PC-3 (cell line): ENCODE data around the gene C1orf21. TPM values are rescaled to one million over a fixed set of nuclear protein-coding genes. Genes with fewer than 3 reads are reported as not detected.

ENCODE experiments used
- ATAC-seq: fragments of 200-7000 bp; cut with Tn5 transposase; 2 replicates; pipeline ENCODE4 v1.9.1; 2020; ENCODE audit warnings: mild to moderate bottlenecking, moderate library complexity
- BruUV-seq: library from RNA; stranded (reverse); fragments of 400-500 nt; replicated peaks from 2 replicates; lab custom pipeline; 2021; lab: Mats Ljungman, UMichigan
- CTCF ChIA-PET: fragments of 300-600 bp; sonication (Branson Sonifier 250); formaldehyde crosslinking; loops from one replicate; lab custom pipeline; 2022; ENCODE audit warnings: antibody characterized with exemption; lab: Charles Lee
- POLR2A ChIA-PET: fragments of 300-600 bp; sonication (Branson Sonifier 250); formaldehyde crosslinking; loops from one replicate; lab custom pipeline; 2022; ENCODE audit warnings: antibody characterized with exemption; ENCODE audit not compliant: unreplicated experiment; lab: Charles Lee
- DNase-seq: peaks from one replicate; pipeline ENCODE4 v3.0.0-alpha.2; 2015
- H2AFZ ChIP-seq: fragments of 300-600 bp; sonication (generic); 2 replicates; pipeline ENCODE4 v1.6.0; 2016; ENCODE audit warnings: antibody characterized with exemption, low read length
- H3F3A ChIP-seq: fragments of 300-600 bp; sonication (generic); one replicate; pipeline ENCODE4 v1.6.0; 2017; ENCODE audit warnings: antibody characterized with exemption, low read length, control low read depth, mild to moderate bottlenecking; ENCODE audit not compliant: unreplicated experiment
- H3K27ac ChIP-seq: fragments of 300-600 bp; sonication (generic); 2 replicates; pipeline ENCODE4 v1.5.1; 2016; ENCODE audit warnings: mild to moderate bottlenecking, low read length
- H3K27me3 ChIP-seq: fragments of 300-600 bp; sonication (generic); 2 replicates; pipeline ENCODE4 v1.6.1; 2016; ENCODE audit warnings: low read length, mixed read lengths
- H3K36me3 ChIP-seq: fragments of 300-600 bp; sonication (generic); 2 replicates; pipeline ENCODE4 v1.6.1; 2016; ENCODE audit warnings: low read depth, mixed run types, low read length, mixed read lengths
- H3K4me1 ChIP-seq: fragments of 300-600 bp; sonication (generic); 2 replicates; pipeline ENCODE4 v1.5.1; 2016; ENCODE audit warnings: low read length; ENCODE audit not compliant: insufficient read depth
- H3K4me2 ChIP-seq: fragments of 300-600 bp; sonication (generic); 2 replicates; pipeline ENCODE4 v1.6.0; 2016; ENCODE audit warnings: low read length
- H3K4me3 ChIP-seq: fragments of 300-600 bp; sonication (generic); 2 replicates; pipeline ENCODE4 v1.5.1; 2016; ENCODE audit warnings: mild to moderate bottlenecking, low read length, mixed read lengths
- H3K79me2 ChIP-seq: fragments of 300-600 bp; sonication (generic); 2 replicates; pipeline ENCODE4 v1.6.1; 2017; ENCODE audit warnings: low read length, mixed read lengths
- H3K9ac ChIP-seq: fragments of 300-600 bp; sonication (generic); 2 replicates; pipeline ENCODE4 v1.6.0; 2016; ENCODE audit warnings: mild to moderate bottlenecking, low read length
- H3K9me2 ChIP-seq: fragments of 300-600 bp; sonication (generic); replicated peaks from 2 replicates; pipeline ENCODE4 v1.6.1; 2016; ENCODE audit warnings: mixed run types, low read length, mixed read lengths
- H3K9me3 ChIP-seq: fragments of 300-600 bp; sonication (generic); 2 replicates; pipeline ENCODE4 v1.6.1; 2016; ENCODE audit warnings: low read length, mixed read lengths
- H4K20me1 ChIP-seq: fragments of 300-600 bp; sonication (generic); 2 replicates; pipeline ENCODE4 v1.6.1; 2016; ENCODE audit warnings: low read length, mixed read lengths
- EZH2 ChIP-seq: fragments of 300-600 bp; sonication (generic); IDR thresholded peaks from one replicate; pipeline ENCODE4 v1.6.1; 2017; ENCODE audit warnings: antibody characterized with exemption, mild to moderate bottlenecking, low read length; ENCODE audit not compliant: unreplicated experiment
- EZH2phosphoT487 ChIP-seq: fragments of 300-600 bp; sonication (generic); IDR thresholded peaks from 2 replicates; pipeline ENCODE4 v1.6.1; 2018; ENCODE audit warnings: mild to moderate bottlenecking, antibody characterized with exemption, low read length, borderline replicate concordance
- intact Hi-C: fragments of 100-400 bp; cut with micrococcal nuclease; formaldehyde crosslinking; loops from 2 replicates; pipeline ENCODE4 v1.9.0; 2023
- total RNA-seq: library from RNA; depleted of rRNA; stranded (reverse); fragments of >200 nt; gene quantifications from 2 replicates; pipeline ENCODE4 v1.2.3, GENCODE V29; 2014
- TF ChIP-seq, protein P1 (sequence below): fragments of 300-600 bp; sonication (generic); conservative IDR thresholded peaks from 2 replicates; pipeline ENCODE4 v1.5.1; 2017; ENCODE audit warnings: antibody characterized with exemption, low read depth, mild to moderate bottlenecking, low read length

The C1orf21 gene
- total RNA-seq, 1 experiment from 2014 or later = 1.3 TPM

DNA sequence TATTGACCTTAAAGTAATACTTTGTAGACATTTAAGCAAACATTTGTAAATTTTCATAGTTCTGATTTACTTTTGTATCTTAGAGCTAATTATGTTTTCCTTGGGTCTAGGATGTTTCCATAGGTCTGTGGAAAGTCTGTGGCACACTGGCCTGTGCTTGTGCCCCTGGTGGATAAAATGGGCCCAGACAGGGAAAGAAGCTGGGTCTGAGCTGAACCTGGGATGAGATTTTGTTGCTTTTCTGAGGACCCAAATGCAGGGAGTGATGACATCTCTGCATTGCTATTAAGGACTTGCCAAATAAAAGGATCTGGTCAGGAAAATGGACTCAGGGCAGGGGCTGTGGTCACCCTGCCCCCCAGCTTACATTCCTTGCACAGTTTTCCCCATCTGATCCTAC is 41.8 kb downstream of the C1orf21 start:
- Histone ChIP-seq H3K9me3 (no peaks in the 10 kb centered on the region), H3K4me3 (no peak overlapping the region), H3K27ac (no peak overlapping the region), H3F3A (no peaks in the 10 kb centered on the region), H3K4me1 (0 out of 2 replicates have a peak, but pooled peaks cover 5% of the 10 kb centered on the region), H3K79me2 (no peaks in the 10 kb centered on the region), H4K20me1 (no peaks in the 10 kb centered on the region), H3K4me2 (no peak overlapping the region), H3K9ac (no peak overlapping the region), H3K27me3 (no peaks in the 10 kb centered on the region), H2AFZ (no peak overlapping the region), H3K9me2 (no peaks in the 10 kb centered on the region), H3K36me3 (no peaks in the 10 kb centered on the region)
- TF ChIP-seq, protein P1, sequence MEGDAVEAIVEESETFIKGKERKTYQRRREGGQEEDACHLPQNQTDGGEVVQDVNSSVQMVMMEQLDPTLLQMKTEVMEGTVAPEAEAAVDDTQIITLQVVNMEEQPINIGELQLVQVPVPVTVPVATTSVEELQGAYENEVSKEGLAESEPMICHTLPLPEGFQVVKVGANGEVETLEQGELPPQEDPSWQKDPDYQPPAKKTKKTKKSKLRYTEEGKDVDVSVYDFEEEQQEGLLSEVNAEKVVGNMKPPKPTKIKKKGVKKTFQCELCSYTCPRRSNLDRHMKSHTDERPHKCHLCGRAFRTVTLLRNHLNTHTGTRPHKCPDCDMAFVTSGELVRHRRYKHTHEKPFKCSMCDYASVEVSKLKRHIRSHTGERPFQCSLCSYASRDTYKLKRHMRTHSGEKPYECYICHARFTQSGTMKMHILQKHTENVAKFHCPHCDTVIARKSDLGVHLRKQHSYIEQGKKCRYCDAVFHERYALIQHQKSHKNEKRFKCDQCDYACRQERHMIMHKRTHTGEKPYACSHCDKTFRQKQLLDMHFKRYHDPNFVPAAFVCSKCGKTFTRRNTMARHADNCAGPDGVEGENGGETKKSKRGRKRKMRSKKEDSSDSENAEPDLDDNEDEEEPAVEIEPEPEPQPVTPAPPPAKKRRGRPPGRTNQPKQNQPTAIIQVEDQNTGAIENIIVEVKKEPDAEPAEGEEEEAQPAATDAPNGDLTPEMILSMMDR = 0 out of 2 replicates have a peak, but pooled peaks have one; percentile 15
- TF ChIP-seq EZH2 = no peak
- no peak for TF ChIP-seq EZH2phosphoT487
- ChIA-PET CTCF (no interaction called here), POLR2A (no interaction called here)
- DNase-seq (no peak), ATAC-seq (no peak)
- intact Hi-C loops = no loop called here
- no TSS peak for BruUV-seq

DNA sequence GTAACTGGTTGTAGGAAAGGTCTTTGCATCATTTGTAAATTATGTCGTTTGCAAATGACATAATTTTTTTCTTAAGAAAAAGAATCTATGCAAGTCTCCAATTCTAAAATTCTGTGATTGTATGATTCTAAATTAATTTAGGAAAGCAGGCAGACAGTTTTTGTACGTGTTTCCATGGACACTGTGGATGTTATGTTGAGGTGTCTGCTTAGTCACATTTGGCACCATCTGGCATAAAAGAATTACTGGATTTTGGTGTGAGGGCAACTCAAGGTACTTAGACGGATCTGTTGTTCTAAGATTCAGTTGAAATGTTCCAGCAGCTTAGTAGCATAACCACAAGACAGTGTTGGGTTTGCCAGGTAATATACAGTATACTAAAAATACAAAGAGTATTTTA is 42.5 kb downstream of the C1orf21 start:
- H3K4me2 ChIP-seq = no peak overlapping the region
- H3K9me2 ChIP-seq = no peaks in the 10 kb centered on the region
- TF ChIP-seq, protein P1 = no peak
- H3K27ac ChIP-seq = no peak overlapping the region
- H3F3A ChIP-seq = no peaks in the 10 kb centered on the region
- H3K4me1 ChIP-seq = 0 out of 2 replicates have a peak, but pooled peaks cover 5% of the 10 kb centered on the region
- ATAC-seq (no peak), DNase-seq (no peak)
- H3K79me2 ChIP-seq = no peaks in the 10 kb centered on the region
- ChIA-PET POLR2A (no interaction called here), CTCF (no interaction called here)
- H3K9me3 ChIP-seq = no peaks in the 10 kb centered on the region
- H4K20me1 ChIP-seq = no peaks in the 10 kb centered on the region
- H3K4me3 ChIP-seq = no peak overlapping the region
- H3K36me3 ChIP-seq = no peaks in the 10 kb centered on the region
- intact Hi-C loops = no loop called here
- H3K9ac ChIP-seq = no peak overlapping the region
- H2AFZ ChIP-seq = no peak overlapping the region
- BruUV-seq = no TSS peak
- no peaks in the 10 kb centered on the region for H3K27me3 ChIP-seq

- Histone ChIP-seq H3K79me2 (no peaks in the 10 kb centered on the region), H3K27ac (no peak overlapping the region), H3K27me3 (no peaks in the 10 kb centered on the region), H3K4me1 (no peaks in the 10 kb centered on the region), H4K20me1 (no peaks in the 10 kb centered on the region), H3K4me3 (no peak overlapping the region), H3F3A (no peaks in the 10 kb centered on the region), H3K9ac (no peak overlapping the region), H2AFZ (no peak overlapping the region), H3K4me2 (no peak overlapping the region), H3K36me3 (no peaks in the 10 kb centered on the region), H3K9me3 (no peaks in the 10 kb centered on the region), H3K9me2 (no peaks in the 10 kb centered on the region)
- no peak for DNase-seq
- intact Hi-C loops = no loop called here
- BruUV-seq = no TSS peak
- POLR2A ChIA-PET = interaction anchor here (0.6 kb wide), 1 partner anchor 196 kb away, joined by 8 read pairs; no protein-coding TSS in a partner anchor
- TF ChIP-seq EZH2 (no peak), EZH2phosphoT487 (no peak)
- TF ChIP-seq, protein P1 = no peak
- CTCF ChIA-PET = no interaction called here
- no peak for ATAC-seq
These were observed 47.2 kb downstream of the C1orf21 start for GRCh38 chr1:184433956-184434502.
